WTC11 (cell line): Measurements from ENCODE around the gene SNAI1.

Experiments
- FOXK1 ChIP-seq: sonication (generic); formaldehyde crosslinking; IDR thresholded peaks from 2 replicates; pipeline ENCODE4 v1.8.0; 2022; ENCODE audit warnings: mild to moderate bottlenecking, moderate library complexity, missing genetic modification reagents
- TF ChIP-seq, protein P1 (sequence below): sonication (generic); formaldehyde crosslinking; IDR thresholded peaks from 2 replicates; pipeline ENCODE4 v1.8.0; 2023; ENCODE audit warnings: missing genetic modification reagents, mild to moderate bottlenecking, borderline replicate concordance
- TF ChIP-seq, protein P2 (sequence below): fragments of 250-450 bp; sonication (Bioruptor Pico); conservative IDR thresholded peaks from 2 replicates; pipeline ENCODE4 v1.9.0; 2021; ENCODE audit warnings: mild to moderate bottlenecking
- TF ChIP-seq, protein P3 (sequence below): sonication (generic); formaldehyde crosslinking; conservative IDR thresholded peaks from 2 replicates; pipeline ENCODE4 v1.8.1; 2022; ENCODE audit warnings: mild to moderate bottlenecking, missing genetic modification reagents
- TF ChIP-seq, protein P4 (sequence below): fragments of 200-600 bp; IDR thresholded peaks from 2 replicates; pipeline ENCODE4 v1.8.0; 2022; ENCODE audit warnings: antibody characterized with exemption
- TF ChIP-seq, protein P5 (sequence below): sonication (generic); formaldehyde crosslinking; IDR thresholded peaks from 2 replicates; pipeline ENCODE4 v1.8.1; 2023; ENCODE audit warnings: mild to moderate bottlenecking, missing genetic modification reagents, moderate library complexity

DNA sequence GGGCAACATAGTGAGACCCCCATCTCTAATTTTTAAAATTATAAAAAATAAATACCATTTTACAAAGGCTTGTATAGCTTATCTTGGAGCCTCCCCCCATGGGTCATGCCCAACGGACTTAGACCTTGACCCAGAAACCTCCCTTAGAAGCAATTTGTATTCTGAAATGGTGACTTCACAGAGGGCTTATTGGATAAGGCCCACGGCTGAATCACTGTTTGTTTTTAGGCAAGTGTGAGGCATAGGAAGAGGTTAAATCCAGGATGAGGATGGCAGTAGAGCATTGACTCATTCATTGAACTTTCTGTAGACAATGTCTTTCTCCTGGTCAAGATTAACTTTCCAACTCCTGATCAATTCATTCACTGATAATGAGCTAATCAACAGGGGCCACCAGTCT lies 6.2 kb upstream of the SNAI1 start:
- TF ChIP-seq, protein P1, sequence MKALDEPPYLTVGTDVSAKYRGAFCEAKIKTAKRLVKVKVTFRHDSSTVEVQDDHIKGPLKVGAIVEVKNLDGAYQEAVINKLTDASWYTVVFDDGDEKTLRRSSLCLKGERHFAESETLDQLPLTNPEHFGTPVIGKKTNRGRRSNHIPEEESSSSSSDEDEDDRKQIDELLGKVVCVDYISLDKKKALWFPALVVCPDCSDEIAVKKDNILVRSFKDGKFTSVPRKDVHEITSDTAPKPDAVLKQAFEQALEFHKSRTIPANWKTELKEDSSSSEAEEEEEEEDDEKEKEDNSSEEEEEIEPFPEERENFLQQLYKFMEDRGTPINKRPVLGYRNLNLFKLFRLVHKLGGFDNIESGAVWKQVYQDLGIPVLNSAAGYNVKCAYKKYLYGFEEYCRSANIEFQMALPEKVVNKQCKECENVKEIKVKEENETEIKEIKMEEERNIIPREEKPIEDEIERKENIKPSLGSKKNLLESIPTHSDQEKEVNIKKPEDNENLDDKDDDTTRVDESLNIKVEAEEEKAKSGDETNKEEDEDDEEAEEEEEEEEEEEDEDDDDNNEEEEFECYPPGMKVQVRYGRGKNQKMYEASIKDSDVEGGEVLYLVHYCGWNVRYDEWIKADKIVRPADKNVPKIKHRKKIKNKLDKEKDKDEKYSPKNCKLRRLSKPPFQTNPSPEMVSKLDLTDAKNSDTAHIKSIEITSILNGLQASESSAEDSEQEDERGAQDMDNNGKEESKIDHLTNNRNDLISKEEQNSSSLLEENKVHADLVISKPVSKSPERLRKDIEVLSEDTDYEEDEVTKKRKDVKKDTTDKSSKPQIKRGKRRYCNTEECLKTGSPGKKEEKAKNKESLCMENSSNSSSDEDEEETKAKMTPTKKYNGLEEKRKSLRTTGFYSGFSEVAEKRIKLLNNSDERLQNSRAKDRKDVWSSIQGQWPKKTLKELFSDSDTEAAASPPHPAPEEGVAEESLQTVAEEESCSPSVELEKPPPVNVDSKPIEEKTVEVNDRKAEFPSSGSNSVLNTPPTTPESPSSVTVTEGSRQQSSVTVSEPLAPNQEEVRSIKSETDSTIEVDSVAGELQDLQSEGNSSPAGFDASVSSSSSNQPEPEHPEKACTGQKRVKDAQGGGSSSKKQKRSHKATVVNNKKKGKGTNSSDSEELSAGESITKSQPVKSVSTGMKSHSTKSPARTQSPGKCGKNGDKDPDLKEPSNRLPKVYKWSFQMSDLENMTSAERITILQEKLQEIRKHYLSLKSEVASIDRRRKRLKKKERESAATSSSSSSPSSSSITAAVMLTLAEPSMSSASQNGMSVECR (CRISPR knock-in tag) = no peak
- TF ChIP-seq, protein P2, sequence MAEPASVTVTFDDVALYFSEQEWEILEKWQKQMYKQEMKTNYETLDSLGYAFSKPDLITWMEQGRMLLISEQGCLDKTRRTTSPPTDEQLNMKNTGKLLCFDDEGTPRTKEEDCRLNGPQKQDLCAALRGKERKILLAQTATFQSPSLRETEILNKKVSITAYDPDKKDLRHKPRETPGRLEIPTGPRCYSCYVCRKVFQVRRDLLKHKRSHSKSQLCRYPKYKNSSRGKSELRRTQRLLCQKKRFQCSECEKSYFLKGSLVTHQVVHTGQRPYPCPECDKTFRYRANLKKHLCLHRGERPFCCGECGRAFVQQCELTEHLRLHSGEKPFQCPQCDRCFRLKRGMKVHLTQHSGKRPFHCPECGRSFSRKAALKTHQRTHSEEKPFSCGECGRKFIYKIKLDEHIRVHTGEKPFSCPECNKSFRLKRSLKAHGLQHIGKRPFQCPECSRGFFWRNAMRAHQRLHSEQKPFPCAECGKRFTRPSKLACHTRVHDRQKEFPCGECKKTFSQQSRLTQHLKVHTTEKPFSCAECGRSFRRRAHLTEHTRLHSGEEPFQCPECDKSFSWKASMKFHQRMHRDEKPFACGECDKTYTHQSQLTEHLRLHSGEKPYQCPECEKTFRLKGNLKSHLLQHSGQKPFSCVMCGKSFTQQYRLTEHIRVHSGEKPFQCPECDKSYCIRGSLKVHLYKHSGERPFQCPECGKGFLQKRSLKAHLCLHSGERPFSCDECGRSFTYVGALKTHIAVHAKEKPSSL (CRISPR knock-in tag) = no peak
- TF ChIP-seq, protein P3, sequence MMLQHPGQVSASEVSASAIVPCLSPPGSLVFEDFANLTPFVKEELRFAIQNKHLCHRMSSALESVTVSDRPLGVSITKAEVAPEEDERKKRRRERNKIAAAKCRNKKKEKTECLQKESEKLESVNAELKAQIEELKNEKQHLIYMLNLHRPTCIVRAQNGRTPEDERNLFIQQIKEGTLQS (CRISPR knock-in tag) = no peak
- TF ChIP-seq, protein P4, sequence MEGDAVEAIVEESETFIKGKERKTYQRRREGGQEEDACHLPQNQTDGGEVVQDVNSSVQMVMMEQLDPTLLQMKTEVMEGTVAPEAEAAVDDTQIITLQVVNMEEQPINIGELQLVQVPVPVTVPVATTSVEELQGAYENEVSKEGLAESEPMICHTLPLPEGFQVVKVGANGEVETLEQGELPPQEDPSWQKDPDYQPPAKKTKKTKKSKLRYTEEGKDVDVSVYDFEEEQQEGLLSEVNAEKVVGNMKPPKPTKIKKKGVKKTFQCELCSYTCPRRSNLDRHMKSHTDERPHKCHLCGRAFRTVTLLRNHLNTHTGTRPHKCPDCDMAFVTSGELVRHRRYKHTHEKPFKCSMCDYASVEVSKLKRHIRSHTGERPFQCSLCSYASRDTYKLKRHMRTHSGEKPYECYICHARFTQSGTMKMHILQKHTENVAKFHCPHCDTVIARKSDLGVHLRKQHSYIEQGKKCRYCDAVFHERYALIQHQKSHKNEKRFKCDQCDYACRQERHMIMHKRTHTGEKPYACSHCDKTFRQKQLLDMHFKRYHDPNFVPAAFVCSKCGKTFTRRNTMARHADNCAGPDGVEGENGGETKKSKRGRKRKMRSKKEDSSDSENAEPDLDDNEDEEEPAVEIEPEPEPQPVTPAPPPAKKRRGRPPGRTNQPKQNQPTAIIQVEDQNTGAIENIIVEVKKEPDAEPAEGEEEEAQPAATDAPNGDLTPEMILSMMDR = no peak
- TF ChIP-seq, protein P5, sequence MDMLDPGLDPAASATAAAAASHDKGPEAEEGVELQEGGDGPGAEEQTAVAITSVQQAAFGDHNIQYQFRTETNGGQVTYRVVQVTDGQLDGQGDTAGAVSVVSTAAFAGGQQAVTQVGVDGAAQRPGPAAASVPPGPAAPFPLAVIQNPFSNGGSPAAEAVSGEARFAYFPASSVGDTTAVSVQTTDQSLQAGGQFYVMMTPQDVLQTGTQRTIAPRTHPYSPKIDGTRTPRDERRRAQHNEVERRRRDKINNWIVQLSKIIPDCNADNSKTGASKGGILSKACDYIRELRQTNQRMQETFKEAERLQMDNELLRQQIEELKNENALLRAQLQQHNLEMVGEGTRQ (CRISPR knock-in tag) = no peak
- TF ChIP-seq FOXK1 = no peak
